IPS-20b (cell line): ENCODE data around the gene EPDR1.
A peak's percentile ranks its signal among the peaks of the same experiment; 100 is the strongest.
"Not testable (repeated sequence)": the region's sequence is repeated elsewhere in the genome, so short reads cannot be mapped to it uniquely, and the experiment has no call there.

Source experiments
- H3K27ac ChIP-seq: one replicate; pipeline ENCODE4 v1.5.1; 2013; ENCODE audit warnings: low read length
- H3K27me3 ChIP-seq: 2 replicates; pipeline ENCODE4 v1.6.1; 2013; ENCODE audit warnings: mild to moderate bottlenecking, low read length, inconsistent platforms; ENCODE audit not compliant: insufficient read depth
- H3K36me3 ChIP-seq: 2 replicates; pipeline ENCODE4 v1.6.1; 2013; ENCODE audit warnings: low read depth, mild to moderate bottlenecking, inconsistent platforms, low read length, moderate library complexity; ENCODE audit not compliant: insufficient read depth
- H3K4me1 ChIP-seq: 2 replicates; pipeline ENCODE4 v1.6.1; 2013; ENCODE audit warnings: mild to moderate bottlenecking, control low read depth, inconsistent platforms, low read length, moderate library complexity; ENCODE audit not compliant: insufficient read depth
- H3K4me3 ChIP-seq: 2 replicates; pipeline ENCODE4 v1.5.1; 2013; ENCODE audit warnings: mild to moderate bottlenecking, low read length, inconsistent platforms
- H3K9ac ChIP-seq: 2 replicates; pipeline ENCODE4 v1.6.1; 2013; ENCODE audit warnings: low read depth, mild to moderate bottlenecking, inconsistent platforms, low read length, moderate library complexity
- H3K9me3 ChIP-seq: 2 replicates; pipeline ENCODE4 v1.6.1; 2013; ENCODE audit warnings: mild to moderate bottlenecking, low read depth, low read length, inconsistent platforms; ENCODE audit not compliant: insufficient read depth

The EPDR1 gene

DNA sequence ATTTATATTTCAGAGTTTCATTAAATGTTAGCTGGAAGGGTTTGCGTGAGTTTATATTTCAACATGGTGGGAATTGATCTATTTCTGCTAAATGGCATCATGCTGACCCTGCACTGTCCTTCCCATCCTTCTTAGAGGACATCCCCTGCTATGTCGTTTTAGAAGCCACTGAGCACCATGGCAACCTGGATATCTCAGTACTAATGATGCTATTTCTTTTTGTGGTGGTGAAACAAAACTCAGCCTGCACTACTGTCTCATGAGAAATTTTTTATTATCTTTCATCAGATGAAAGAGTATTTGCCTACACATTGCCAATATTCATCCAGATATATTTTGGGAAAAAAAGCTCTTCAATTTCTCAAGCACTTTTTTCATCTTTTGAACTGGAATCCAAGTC lies 12.1 kb downstream of the EPDR1 start:
- Histone ChIP-seq H3K27ac (no peak overlapping the region), H3K4me3 (no peak overlapping the region), H3K9me3 (no peaks in the 10 kb centered on the region), H3K36me3 (no peaks in the 10 kb centered on the region), H3K9ac (no peak overlapping the region), H3K27me3 (no peaks in the 10 kb centered on the region), H3K4me1 (no peaks in the 10 kb centered on the region)

- Histone ChIP-seq H3K4me1 (no peaks in the 10 kb centered on the region), H3K27ac (no peak overlapping the region), H3K4me3 (no peak overlapping the region), H3K27me3 (no peaks in the 10 kb centered on the region), H3K9me3 (no peaks in the 10 kb centered on the region), H3K36me3 (no peaks in the 10 kb centered on the region), H3K9ac (no peak overlapping the region)
These were observed 12.7 kb downstream of the EPDR1 start for GRCh38 chr7:37933018-37933566.

- Histone ChIP-seq H3K9ac (0 out of 2 replicates have a peak overlapping the region, but pooled peaks have one; percentile 20), H3K27me3 (no peaks in the 10 kb centered on the region), H3K9me3 (no peaks in the 10 kb centered on the region), H3K27ac (no peak overlapping the region), H3K36me3 (no peaks in the 10 kb centered on the region), H3K4me3 (no peak overlapping the region), H3K4me1 (no peaks in the 10 kb centered on the region; the same call in 1 of the 2 replicates)
These were observed 22.6 kb downstream of the EPDR1 start for GRCh38 chr7:37942934-37943610.

GRCh38 chr7:37943905-37944736 lies 23.7 kb downstream of the EPDR1 start:
- Histone ChIP-seq H3K27ac (no peak overlapping the region), H3K27me3 (no peaks in the 10 kb centered on the region), H3K4me1 (no peaks in the 10 kb centered on the region; the same call in 1 of the 2 replicates), H3K4me3 (no peak overlapping the region), H3K9ac (no peak overlapping the region), H3K9me3 (no peaks in the 10 kb centered on the region), H3K36me3 (no peaks in the 10 kb centered on the region)

DNA sequence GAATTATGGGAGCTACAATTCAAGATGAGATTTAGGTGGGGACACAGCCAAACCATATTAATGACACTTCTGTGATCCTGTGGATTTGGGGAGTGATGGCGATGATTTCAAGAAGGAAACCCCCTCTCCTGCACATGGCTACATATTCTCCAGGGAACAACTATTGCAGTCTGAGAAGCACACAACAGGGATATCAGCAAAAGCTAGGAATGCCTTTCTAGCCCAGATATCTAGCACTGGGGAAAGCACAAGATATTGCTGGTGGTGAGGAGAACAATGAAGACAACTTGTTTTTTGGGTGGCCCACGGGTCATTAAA lies 24.3 kb downstream of the EPDR1 start:
- Histone ChIP-seq H3K4me3 (no peak overlapping the region), H3K27ac (no peak overlapping the region), H3K9ac (no peak overlapping the region), H3K9me3 (no peaks in the 10 kb centered on the region), H3K27me3 (no peaks in the 10 kb centered on the region), H3K4me1 (no peaks in the 10 kb centered on the region; the same call in 1 of the 2 replicates), H3K36me3 (no peaks in the 10 kb centered on the region)

DNA sequence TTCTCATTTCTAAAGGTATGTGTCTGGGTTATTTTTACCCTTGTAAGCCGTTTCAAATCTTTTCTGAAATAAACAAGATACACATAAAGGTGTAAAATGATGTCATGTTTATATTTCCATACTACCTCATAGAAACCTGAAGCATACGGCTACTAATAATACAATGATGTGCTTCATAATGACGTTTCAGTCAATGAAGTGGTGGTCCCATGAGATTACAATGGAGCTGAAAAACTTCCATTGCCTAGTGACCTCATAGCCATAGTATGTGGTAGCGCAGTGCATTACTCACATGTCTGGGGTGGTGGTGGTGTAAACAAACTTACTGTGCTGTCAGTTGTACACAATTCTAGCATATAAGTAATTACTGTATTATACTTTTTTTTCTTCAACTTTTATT lies 24.9 kb downstream of the EPDR1 start:
- Histone ChIP-seq H3K4me1 (no peaks in the 10 kb centered on the region; the same call in 1 of the 2 replicates), H3K27ac (no peak overlapping the region), H3K27me3 (no peaks in the 10 kb centered on the region), H3K36me3 (no peaks in the 10 kb centered on the region), H3K9me3 (no peaks in the 10 kb centered on the region), H3K9ac (no peak overlapping the region), H3K4me3 (no peak overlapping the region)

- Histone ChIP-seq H3K36me3 (no peaks in the 10 kb centered on the region), H3K4me1 (no peaks in the 10 kb centered on the region; the same call in 1 of the 2 replicates), H3K27ac (no peak overlapping the region), H3K4me3 (no peak overlapping the region), H3K9me3 (no peaks in the 10 kb centered on the region), H3K9ac (no peak overlapping the region), H3K27me3 (no peaks in the 10 kb centered on the region)
These were observed 26.9 kb downstream of the EPDR1 start for GRCh38 chr7:37947138-37947940.

GRCh38 chr7:37947941-37948210 lies 27.4 kb downstream of the EPDR1 start:
- Histone ChIP-seq H3K4me3 (no peak overlapping the region), H3K36me3 (no peaks in the 10 kb centered on the region)

GRCh38 chr7:37952240-37952639 lies 31.8 kb downstream of the EPDR1 start:
- H3K27me3 ChIP-seq = no peaks in the 10 kb centered on the region
- H3K9ac ChIP-seq = no peak overlapping the region
- H3K36me3 ChIP-seq = no peaks in the 10 kb centered on the region
- H3K4me1 ChIP-seq = no peaks in the 10 kb centered on the region
- H3K9me3 ChIP-seq = no peaks in the 10 kb centered on the region
- no peak overlapping the region for H3K4me3 ChIP-seq
- H3K27ac ChIP-seq = no peak overlapping the region

More at GRCh38 chr7:37947941-37948210, 27.4 kb downstream of the EPDR1 start:
- Histone ChIP-seq H3K9me3 (no peaks in the 10 kb centered on the region), H3K27me3 (no peaks in the 10 kb centered on the region), H3K4me1 (no peaks in the 10 kb centered on the region; the same call in 1 of the 2 replicates), H3K9ac (no peak overlapping the region), H3K27ac (no peak overlapping the region)

DNA sequence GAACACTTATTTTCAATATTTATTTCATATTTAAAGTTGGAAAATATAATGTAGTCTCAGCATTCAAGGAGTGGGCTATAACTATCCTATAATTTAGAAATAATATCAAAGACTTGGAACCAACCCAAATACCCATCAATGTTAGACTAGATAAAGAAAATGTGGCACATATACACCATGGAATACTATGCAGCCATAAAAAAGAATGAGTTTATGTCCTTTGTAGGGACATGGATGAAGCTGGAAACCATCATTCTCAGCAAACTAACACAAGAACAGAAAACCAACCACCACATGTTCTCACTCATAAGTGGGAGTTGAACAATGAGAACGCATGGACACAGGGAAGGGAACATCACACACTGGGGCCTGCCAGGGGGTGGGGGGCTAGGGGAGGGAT lies 33.8 kb downstream of the EPDR1 start:
- H3K36me3 ChIP-seq, H3K27me3 ChIP-seq, H3K9me3 ChIP-seq, H3K27ac ChIP-seq, H3K9ac ChIP-seq, H3K4me3 ChIP-seq, H3K4me1 ChIP-seq: not testable (repeated sequence)

DNA sequence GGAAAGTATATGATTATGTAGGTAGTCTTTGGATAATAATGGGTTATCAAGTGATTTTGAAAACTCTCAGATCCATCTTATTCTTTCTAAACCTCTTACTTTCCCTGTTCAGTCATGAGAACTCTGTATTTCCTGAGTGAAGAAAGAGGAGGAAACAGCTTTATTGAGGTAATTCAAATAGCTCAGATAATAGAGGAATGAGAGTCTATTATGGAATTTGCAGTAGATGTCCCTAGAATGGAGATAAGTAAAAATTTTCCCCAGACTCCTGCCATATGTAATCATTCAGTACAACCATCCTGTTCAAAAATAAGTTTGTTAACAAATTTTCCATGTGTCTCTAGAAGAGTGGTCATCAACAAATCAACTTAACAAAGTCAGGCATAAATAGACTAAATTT lies 36.4 kb downstream of the EPDR1 start:
- Histone ChIP-seq H3K4me1 (no peaks in the 10 kb centered on the region), H3K27ac (no peak overlapping the region), H3K27me3 (no peaks in the 10 kb centered on the region), H3K4me3 (no peak overlapping the region), H3K9me3 (no peaks in the 10 kb centered on the region), H3K36me3 (no peaks in the 10 kb centered on the region), H3K9ac (no peak overlapping the region)
